Astrocyte of the hippocampus (primary cell): ENCODE measurements around the gene MMP24.
"Not testable (repeated sequence)": the region's sequence is repeated elsewhere in the genome, so short reads cannot be mapped to it uniquely, and the experiment has no call there.

Experiments
- DNase-seq: peaks from one replicate; pipeline ENCODE4 v3.0.0; 2011; ENCODE audit warnings: low read depth, low spot score

The MMP24 gene

GRCh38 chr20:35216541-35216940, 9.9 kb upstream of the MMP24 start:
- no peak for DNase-seq

- DNase-seq, result no peak
Measured at GRCh38 chr20:35223941-35224340, 2.5 kb upstream of the MMP24 start.

- DNase-seq, result no peak
Measured at GRCh38 chr20:35224536-35224935, 2.0 kb upstream of the MMP24 start.

GRCh38 chr20:35225319-35226125, 968 bp upstream of the MMP24 start:
- DNase-seq, result no peak

GRCh38 chr20:35226884-35227681, 593 bp downstream of the MMP24 start:
- peak; percentile 86 for DNase-seq

GRCh38 chr20:35232575-35232974, 6.1 kb downstream of the MMP24 start:
- peak; percentile 84 for DNase-seq

- DNase-seq, result no peak
Measured at GRCh38 chr20:35235881-35236280, 9.4 kb downstream of the MMP24 start.

GRCh38 chr20:35237486-35237885, 11.0 kb downstream of the MMP24 start:
- no peak for DNase-seq

GRCh38 chr20:35238170-35238569, 11.7 kb downstream of the MMP24 start:
- DNase-seq, result no peak

GRCh38 chr20:35238735-35239134, 12.2 kb downstream of the MMP24 start:
- no peak for DNase-seq

GRCh38 chr20:35240083-35240810, 13.8 kb downstream of the MMP24 start:
- DNase-seq, result no peak

GRCh38 chr20:35240811-35241293, 14.4 kb downstream of the MMP24 start:
- no peak for DNase-seq

GRCh38 chr20:35243317-35243716, 16.8 kb downstream of the MMP24 start:
- no peak for DNase-seq

- DNase-seq, result no peak
Measured at GRCh38 chr20:35243986-35244385, 17.5 kb downstream of the MMP24 start.

GRCh38 chr20:35246723-35247122, 20.2 kb downstream of the MMP24 start:
- no peak for DNase-seq

GRCh38 chr20:35248641-35249475, 22.4 kb downstream of the MMP24 start:
- no peak for DNase-seq

- DNase-seq, result no peak
Measured at GRCh38 chr20:35251613-35251940, 25.1 kb downstream of the MMP24 start.

GRCh38 chr20:35252037-35252461, 25.6 kb downstream of the MMP24 start:
- no peak for DNase-seq

- not testable (repeated sequence) for DNase-seq
Measured at GRCh38 chr20:35252598-35252997, 26.1 kb downstream of the MMP24 start.

- DNase-seq, result no peak
Measured at GRCh38 chr20:35253010-35253409, 26.5 kb downstream of the MMP24 start.

GRCh38 chr20:35254448-35254999, 28.0 kb downstream of the MMP24 start:
- DNase-seq, result no peak
